ENCODE measurements around the gene SOS2. TPM values are rescaled to one million over a fixed set of nuclear protein-coding genes. Genes with fewer than 3 reads are reported as not detected.
A peak's percentile ranks its signal among the peaks of the same experiment; 100 is the strongest.

SOS2 gene
- total RNA-seq, 1 donor from 2014 or later, result 26.3 TPM

DNA sequence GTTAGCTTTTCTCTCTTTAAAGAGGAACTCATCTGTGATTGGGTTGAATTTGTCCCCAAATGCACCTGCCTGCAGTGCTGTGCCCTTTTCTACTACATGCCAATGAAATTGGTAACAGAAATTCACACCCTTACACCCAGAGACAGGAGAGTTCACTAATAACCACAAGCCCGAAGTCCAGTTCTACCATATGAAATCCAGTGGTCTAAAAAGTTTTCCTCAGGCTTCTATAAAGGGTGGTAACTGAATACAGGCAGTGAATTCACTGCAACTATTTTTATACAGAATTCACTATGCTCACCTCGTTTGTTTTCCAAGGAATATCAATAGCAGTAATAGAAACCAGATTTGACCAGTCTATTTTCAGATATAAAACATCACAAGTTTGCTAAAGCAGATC, 31.5 kb upstream of the SOS2 start:
- no peak overlapping the region for H3K4me3 Mint-ChIP-seq
- H3K4me1 Mint-ChIP-seq, result no peaks in the 10 kb centered on the region
- TF ChIP-seq, protein P1, sequence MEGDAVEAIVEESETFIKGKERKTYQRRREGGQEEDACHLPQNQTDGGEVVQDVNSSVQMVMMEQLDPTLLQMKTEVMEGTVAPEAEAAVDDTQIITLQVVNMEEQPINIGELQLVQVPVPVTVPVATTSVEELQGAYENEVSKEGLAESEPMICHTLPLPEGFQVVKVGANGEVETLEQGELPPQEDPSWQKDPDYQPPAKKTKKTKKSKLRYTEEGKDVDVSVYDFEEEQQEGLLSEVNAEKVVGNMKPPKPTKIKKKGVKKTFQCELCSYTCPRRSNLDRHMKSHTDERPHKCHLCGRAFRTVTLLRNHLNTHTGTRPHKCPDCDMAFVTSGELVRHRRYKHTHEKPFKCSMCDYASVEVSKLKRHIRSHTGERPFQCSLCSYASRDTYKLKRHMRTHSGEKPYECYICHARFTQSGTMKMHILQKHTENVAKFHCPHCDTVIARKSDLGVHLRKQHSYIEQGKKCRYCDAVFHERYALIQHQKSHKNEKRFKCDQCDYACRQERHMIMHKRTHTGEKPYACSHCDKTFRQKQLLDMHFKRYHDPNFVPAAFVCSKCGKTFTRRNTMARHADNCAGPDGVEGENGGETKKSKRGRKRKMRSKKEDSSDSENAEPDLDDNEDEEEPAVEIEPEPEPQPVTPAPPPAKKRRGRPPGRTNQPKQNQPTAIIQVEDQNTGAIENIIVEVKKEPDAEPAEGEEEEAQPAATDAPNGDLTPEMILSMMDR (conservative IDR thresholded peaks at IDR 0.05), result no peak
- no peaks in the 10 kb centered on the region for H3K9me3 Mint-ChIP-seq
- DNase-seq (ENCODE audit: low read depth, low spot score), result no peak
- no peaks in the 10 kb centered on the region for H3K27me3 Mint-ChIP-seq (ENCODE audit: low read depth)
- H3K27ac Mint-ChIP-seq (ENCODE audit: unreplicated experiment), result no peak overlapping the region
- no peaks in the 10 kb centered on the region for H3K36me3 Mint-ChIP-seq (ENCODE audit: low read depth)

DNA sequence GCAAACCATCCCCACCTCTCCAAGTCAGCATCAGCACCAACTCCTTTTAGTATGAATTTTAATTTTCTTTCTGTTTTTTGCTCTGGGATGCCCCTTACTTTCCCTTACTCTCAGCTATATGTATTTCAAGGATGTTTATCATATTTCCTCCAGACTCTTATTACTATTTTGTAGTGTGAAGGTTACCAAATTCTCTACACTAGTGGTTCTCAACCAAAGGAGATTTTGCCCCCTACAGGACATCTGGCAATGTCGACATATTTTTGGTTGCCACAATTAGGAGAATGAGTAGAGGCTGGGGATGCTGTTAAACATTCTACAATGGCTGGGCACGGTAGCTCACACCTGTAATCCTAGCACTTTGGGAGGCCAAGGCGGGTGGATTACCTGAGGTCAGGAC, 29.1 kb upstream of the SOS2 start:
- Mint-ChIP-seq H3K27ac (ENCODE audit: unreplicated experiment) (no peak overlapping the region), H3K9me3 (no peaks in the 10 kb centered on the region), H3K4me1 (no peaks in the 10 kb centered on the region), H3K4me3 (no peak overlapping the region), H3K27me3 (ENCODE audit: low read depth) (no peaks in the 10 kb centered on the region), H3K36me3 (ENCODE audit: low read depth) (no peaks in the 10 kb centered on the region)
- TF ChIP-seq, protein P1 (conservative IDR thresholded peaks at IDR 0.05), result peak; percentile 59
- no peak for DNase-seq (ENCODE audit: low read depth, low spot score)

DNA sequence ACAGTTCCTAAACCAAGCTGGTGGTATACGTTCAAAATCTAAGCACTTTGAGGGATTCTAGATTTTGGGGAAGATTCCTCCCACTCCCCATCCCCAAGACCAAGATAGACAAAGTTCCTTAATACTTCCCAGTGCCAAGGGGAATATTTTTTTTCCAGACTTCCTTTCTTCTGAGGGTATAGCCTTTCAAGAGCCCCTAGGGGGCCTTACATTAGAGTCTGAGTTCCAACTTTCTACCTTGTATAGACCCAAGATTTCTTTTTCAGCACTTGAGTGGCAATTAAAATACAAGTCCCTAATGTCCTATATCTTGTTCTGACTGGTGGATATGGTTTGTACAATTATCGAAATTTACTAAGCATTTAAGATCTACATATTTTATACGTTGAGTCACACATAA, 28.7 kb upstream of the SOS2 start:
- H3K4me3 Mint-ChIP-seq, result no peak overlapping the region
- H3K27ac Mint-ChIP-seq (ENCODE audit: unreplicated experiment), result no peak overlapping the region
- H3K4me1 Mint-ChIP-seq, result no peaks in the 10 kb centered on the region
- H3K27me3 Mint-ChIP-seq (ENCODE audit: low read depth), result no peaks in the 10 kb centered on the region
- TF ChIP-seq, protein P1 (conservative IDR thresholded peaks at IDR 0.05), result no peak
- DNase-seq (ENCODE audit: low read depth, low spot score), result no peak
- H3K36me3 Mint-ChIP-seq (ENCODE audit: low read depth), result no peaks in the 10 kb centered on the region
- H3K9me3 Mint-ChIP-seq, result no peaks in the 10 kb centered on the region

DNA sequence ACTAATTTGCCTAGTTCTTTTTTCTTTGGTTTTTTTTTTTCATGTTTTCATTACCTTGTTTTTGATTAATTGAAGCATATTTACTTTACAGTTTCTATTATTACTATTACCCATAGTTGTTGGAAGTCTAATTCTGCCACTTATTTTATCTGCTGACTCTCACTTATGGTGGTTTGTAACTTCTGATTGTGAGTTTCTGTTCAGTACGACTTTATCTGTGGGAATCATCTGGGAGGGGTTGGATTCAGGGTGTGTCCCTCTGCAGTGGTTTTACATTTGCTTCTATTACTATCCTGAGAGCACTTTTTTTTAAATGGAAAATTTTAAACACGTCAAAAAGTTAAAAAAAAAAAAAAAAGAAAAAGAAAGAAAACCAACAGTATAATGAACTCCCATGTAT, 26.4 kb upstream of the SOS2 start:
- Mint-ChIP-seq H3K27ac (ENCODE audit: unreplicated experiment) (no peak overlapping the region), H3K36me3 (ENCODE audit: low read depth) (peaks cover 7% of the 10 kb centered on the region), H3K4me1 (no peaks in the 10 kb centered on the region), H3K4me3 (no peak overlapping the region), H3K27me3 (ENCODE audit: low read depth) (no peaks in the 10 kb centered on the region), H3K9me3 (no peaks in the 10 kb centered on the region)
- TF ChIP-seq, protein P1 (conservative IDR thresholded peaks at IDR 0.05), result no peak
- DNase-seq (ENCODE audit: low read depth, low spot score), result no peak

DNA sequence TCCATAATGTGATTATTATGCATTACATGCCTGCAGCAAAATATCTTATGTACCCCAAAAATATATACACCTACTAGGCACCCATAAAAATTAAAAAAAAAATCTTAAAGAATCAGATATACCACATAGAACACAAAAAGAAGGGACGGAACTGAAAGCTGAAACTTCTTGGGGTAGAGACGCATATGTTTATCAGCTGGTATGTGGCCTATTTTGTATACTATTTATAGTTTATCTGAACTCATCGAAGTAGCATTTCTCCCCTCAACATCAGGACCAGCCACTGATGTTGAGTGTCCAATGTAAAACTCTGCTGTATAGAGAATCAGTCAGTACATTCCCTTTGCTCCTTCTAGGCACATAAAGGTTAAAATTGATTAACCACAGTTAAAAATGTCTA, 22.9 kb upstream of the SOS2 start:
- Mint-ChIP-seq H3K27ac (ENCODE audit: unreplicated experiment) (no peak overlapping the region), H3K4me1 (no peaks in the 10 kb centered on the region), H3K36me3 (ENCODE audit: low read depth) (peaks cover 7% of the 10 kb centered on the region), H3K27me3 (ENCODE audit: low read depth) (no peaks in the 10 kb centered on the region), H3K4me3 (no peak overlapping the region), H3K9me3 (no peaks in the 10 kb centered on the region)
- TF ChIP-seq, protein P1 (conservative IDR thresholded peaks at IDR 0.05), result no peak
- no peak for DNase-seq (ENCODE audit: low read depth, low spot score)
